Fibroblast of lung (primary cell): ENCODE measurements around the gene RBM23. TPM values are rescaled to one million over a fixed set of nuclear protein-coding genes. Genes with fewer than 3 reads are reported as not detected.

ENCODE experiments used
- DNase-seq, 2 donors: peaks; one replicate each; pipeline versions ENCODE4 v3.0.0 to v3.0.0-alpha.2; 2010; ENCODE audit warnings: low read depth in 2 of 2
- H2AFZ ChIP-seq: 2 replicates; pipeline ENCODE4 v1.5.1; 2012; ENCODE audit warnings: low read length, control low read depth, inconsistent platforms
- H3K27ac ChIP-seq: 2 replicates; pipeline ENCODE4 v1.5.1; 2011; ENCODE audit warnings: low read length, control low read depth; ENCODE audit not compliant: insufficient read depth
- H3K27me3 ChIP-seq: 2 replicates; pipeline ENCODE4 v1.5.1; 2011; ENCODE audit warnings: mild to moderate bottlenecking, low read length; ENCODE audit not compliant: control insufficient read depth, insufficient read depth
- H3K36me3 ChIP-seq: 2 replicates; pipeline ENCODE4 v1.5.1; 2011; ENCODE audit warnings: low read length; ENCODE audit not compliant: control insufficient read depth, insufficient read depth
- H3K4me1 ChIP-seq: 2 replicates; pipeline ENCODE4 v1.5.1; 2011; ENCODE audit warnings: low read length; ENCODE audit not compliant: control insufficient read depth, insufficient read depth; ENCODE audit errors: extremely low read depth
- H3K4me2 ChIP-seq: 2 replicates; pipeline ENCODE4 v1.5.1; 2011; ENCODE audit warnings: low read length, control low read depth; ENCODE audit not compliant: insufficient read depth; ENCODE audit errors: extremely low read depth
- H3K4me3 ChIP-seq, 4 experiments: fragments of 200-600 bp in 1 of 4; sonication (generic) in 1 of 4; replicated peaks in 1 of 4; 2 replicates each; pipeline ENCODE4 v1.5.1; 2011 to 2016; ENCODE audit warnings: low read length in 4 of 4, low read depth in 3 of 4, mild to moderate bottlenecking in 3 of 4, control low read depth in 2 of 4, inconsistent platforms in 1 of 4, mixed read lengths in 1 of 4; ENCODE audit not compliant: insufficient read depth in 1 of 4; ENCODE audit errors: control extremely low read depth in 1 of 4
- H3K79me2 ChIP-seq: 2 replicates; pipeline ENCODE4 v1.5.1; 2012; ENCODE audit warnings: mild to moderate bottlenecking, low read length, inconsistent platforms; ENCODE audit not compliant: control insufficient read depth, insufficient read depth
- H3K9ac ChIP-seq: 2 replicates; pipeline ENCODE4 v1.5.1; 2011; ENCODE audit warnings: mild to moderate bottlenecking, low read length, control low read depth; ENCODE audit not compliant: insufficient read depth
- H3K9me3 ChIP-seq: 2 replicates; pipeline ENCODE4 v1.5.1; 2012; ENCODE audit warnings: low read depth, low read length; ENCODE audit not compliant: control insufficient read depth, insufficient read depth
- H4K20me1 ChIP-seq: 2 replicates; pipeline ENCODE4 v1.5.1; 2011; ENCODE audit warnings: low read length; ENCODE audit not compliant: control insufficient read depth, insufficient read depth; ENCODE audit errors: extremely low read depth
- EZH2 ChIP-seq: IDR thresholded peaks from 2 replicates; pipeline ENCODE4 v1.5.1; 2012; ENCODE audit warnings: low read length, control low read depth, mild to moderate bottlenecking; ENCODE audit errors: missing control alignments
- polyA plus RNA-seq, 2 donors: library from polyadenylated mRNA; depleted of rRNA in 1 of 2; stranded (reverse) in 1 of 2; unstranded in 1 of 2; fragments of >200 nt; gene quantifications; 2 replicates each; pipeline ENCODE4 v1.2.1, GENCODE V29; 2011 to 2012; ENCODE audit warnings: missing spikeins in 1 of 2
- total RNA-seq: library from RNA; depleted of rRNA; stranded (reverse); fragments of >200 nt; gene quantifications from 2 replicates; pipeline ENCODE4 v1.2.1, GENCODE V29; 2014
- TF ChIP-seq, protein P1 (sequence below), 2 donors: IDR thresholded peaks in 1 of 2; conservative IDR thresholded peaks in 1 of 2; 1 replicate in 1 of 2; 2 replicates in 1 of 2; pipeline ENCODE4 v1.5.1; 2011 to 2012; ENCODE audit warnings: low read length in 2 of 2, control low read depth in 1 of 2, inconsistent platforms in 1 of 2, low read depth in 1 of 2, mild to moderate bottlenecking in 1 of 2

The RBM23 gene
- total and polyA plus RNA-seq, 2 donors (not counting 1 experiment from before 2014, with no cell fraction given) = 51.0 to 85.3 TPM

DNA sequence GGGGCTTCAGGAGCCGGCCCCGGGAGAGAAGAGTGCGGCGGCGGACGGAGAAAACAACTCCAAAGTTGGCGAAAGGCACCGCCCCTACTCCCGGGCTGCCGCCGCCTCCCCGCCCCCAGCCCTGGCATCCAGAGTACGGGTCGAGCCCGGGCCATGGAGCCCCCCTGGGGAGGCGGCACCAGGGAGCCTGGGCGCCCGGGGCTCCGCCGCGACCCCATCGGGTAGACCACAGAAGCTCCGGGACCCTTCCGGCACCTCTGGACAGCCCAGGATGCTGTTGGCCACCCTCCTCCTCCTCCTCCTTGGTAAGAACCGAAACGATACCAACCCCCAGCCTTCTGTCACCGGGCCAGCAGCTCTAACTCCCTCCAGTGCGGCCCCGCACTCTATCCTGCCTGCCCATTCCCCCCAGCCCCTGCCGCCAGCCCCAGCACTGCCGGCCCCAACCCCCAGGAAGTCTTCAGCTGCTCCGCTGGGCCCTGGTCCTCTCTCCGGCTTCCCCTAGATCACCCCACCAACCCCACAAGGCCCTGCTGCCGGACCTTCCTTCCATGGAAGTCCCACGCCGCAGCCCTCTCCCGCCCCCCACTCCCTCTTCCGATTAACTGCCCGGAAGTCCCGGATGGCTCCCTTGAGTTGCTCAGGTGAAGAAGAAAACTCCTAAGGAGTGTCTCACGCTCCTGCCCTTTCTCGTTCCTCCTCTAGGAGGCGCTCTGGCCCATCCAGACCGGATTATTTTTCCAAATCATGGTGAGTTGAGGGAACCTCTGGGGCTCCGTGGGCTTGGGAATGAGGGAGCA is 46.7 kb downstream of the RBM23 start:
- TF ChIP-seq, protein P1, sequence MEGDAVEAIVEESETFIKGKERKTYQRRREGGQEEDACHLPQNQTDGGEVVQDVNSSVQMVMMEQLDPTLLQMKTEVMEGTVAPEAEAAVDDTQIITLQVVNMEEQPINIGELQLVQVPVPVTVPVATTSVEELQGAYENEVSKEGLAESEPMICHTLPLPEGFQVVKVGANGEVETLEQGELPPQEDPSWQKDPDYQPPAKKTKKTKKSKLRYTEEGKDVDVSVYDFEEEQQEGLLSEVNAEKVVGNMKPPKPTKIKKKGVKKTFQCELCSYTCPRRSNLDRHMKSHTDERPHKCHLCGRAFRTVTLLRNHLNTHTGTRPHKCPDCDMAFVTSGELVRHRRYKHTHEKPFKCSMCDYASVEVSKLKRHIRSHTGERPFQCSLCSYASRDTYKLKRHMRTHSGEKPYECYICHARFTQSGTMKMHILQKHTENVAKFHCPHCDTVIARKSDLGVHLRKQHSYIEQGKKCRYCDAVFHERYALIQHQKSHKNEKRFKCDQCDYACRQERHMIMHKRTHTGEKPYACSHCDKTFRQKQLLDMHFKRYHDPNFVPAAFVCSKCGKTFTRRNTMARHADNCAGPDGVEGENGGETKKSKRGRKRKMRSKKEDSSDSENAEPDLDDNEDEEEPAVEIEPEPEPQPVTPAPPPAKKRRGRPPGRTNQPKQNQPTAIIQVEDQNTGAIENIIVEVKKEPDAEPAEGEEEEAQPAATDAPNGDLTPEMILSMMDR (conservative IDR thresholded peaks at IDR 0.05 in 1 of 2, IDR thresholded peaks at IDR 0.05 in 1 of 2; ENCODE audit: low read depth in 1 of 2, low read length in 2 of 2) = peak; percentile 91 to 96
- no peak for TF ChIP-seq EZH2
- peaks cover 28% of the 10 kb centered on the region for H3K36me3 ChIP-seq
- no peaks in the 10 kb centered on the region for H4K20me1 ChIP-seq
- H3K4me3 ChIP-seq = peak overlapping the region; percentile 80 to 96 (median 88)
- H2AFZ ChIP-seq = peak overlapping the region; percentile 1
- H3K4me1 ChIP-seq = peaks cover 4% of the 10 kb centered on the region
- H3K4me2 ChIP-seq = peak overlapping the region; percentile 97
- DNase-seq = peak; percentile 82 to 86
- peaks cover 18% of the 10 kb centered on the region for H3K79me2 ChIP-seq
- H3K9me3 ChIP-seq = no peaks in the 10 kb centered on the region
- no peaks in the 10 kb centered on the region for H3K27me3 ChIP-seq
- peak overlapping the region; percentile 93 for H3K27ac ChIP-seq
- peak overlapping the region; percentile 95 for H3K9ac ChIP-seq

DNA sequence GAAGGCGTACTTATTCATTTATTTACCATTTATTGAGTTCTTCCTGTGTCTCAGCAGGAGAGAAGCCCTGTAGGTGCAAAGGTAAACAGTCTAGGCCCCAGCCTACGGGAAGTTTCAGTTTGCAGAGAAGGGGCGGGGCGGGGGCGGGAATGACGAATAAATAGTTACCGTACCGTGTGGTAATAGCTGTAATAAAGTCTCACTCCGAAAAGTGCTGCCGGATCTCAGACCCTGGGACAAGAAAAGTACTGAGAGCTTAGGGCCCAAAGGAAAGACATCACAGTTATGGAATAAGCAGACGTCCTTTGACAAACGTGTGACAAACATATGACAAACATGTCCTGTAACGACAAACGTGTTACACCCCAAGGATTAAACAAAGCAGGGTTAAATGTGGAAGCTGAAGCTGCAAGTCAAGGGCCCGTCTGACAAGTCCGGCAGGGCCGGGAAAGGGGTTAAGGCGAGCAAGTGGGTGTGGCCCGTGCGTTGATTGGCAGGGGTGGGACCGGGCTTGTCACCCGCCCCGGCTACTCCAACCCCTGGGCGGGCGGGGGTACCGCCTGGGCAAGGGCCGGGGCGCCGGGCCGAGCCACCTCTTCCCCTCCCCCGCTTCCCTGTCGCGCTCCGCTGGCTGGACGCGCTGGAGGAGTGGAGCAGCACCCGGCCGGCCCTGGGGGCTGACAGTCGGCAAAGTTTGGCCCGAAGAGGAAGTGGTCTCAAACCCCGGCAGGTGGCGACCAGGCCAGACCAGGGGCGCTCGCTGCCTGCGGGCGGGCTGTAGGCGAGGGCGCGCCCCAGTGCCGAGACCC is 47.5 kb downstream of the RBM23 start, which contains the start of gene LRP10:
Gene LRP10 (plus strand): TSS at position 517 of the 809 bp plus-strand sequence. CDS start 564 bp downstream, outside the sequence.
- DNase-seq = peak; percentile 84 to 88
- Histone ChIP-seq H3K36me3 (peaks cover 20% of the 10 kb centered on the region), H3K79me2 (peaks cover 18% of the 10 kb centered on the region), H3K27me3 (no peaks in the 10 kb centered on the region), H3K4me1 (peaks cover 4% of the 10 kb centered on the region), H3K27ac (peak within 1 kb of the TSS; percentile 93), H3K9me3 (no peaks in the 10 kb centered on the region), H3K4me2 (peak within 1 kb of the TSS; percentile 98), H4K20me1 (no peaks in the 10 kb centered on the region), H3K4me3 (peak within 1 kb of the TSS; percentile 80 to 96 (median 88)), H2AFZ (peak within 1 kb of the TSS; percentile 89), H3K9ac (peak within 1 kb of the TSS; percentile 95)
- no peak for TF ChIP-seq EZH2
- TF ChIP-seq, protein P1 (conservative IDR thresholded peaks at IDR 0.05 in 1 of 2, IDR thresholded peaks at IDR 0.05 in 1 of 2; ENCODE audit: low read depth in 1 of 2, low read length in 2 of 2) = no peak

DNA sequence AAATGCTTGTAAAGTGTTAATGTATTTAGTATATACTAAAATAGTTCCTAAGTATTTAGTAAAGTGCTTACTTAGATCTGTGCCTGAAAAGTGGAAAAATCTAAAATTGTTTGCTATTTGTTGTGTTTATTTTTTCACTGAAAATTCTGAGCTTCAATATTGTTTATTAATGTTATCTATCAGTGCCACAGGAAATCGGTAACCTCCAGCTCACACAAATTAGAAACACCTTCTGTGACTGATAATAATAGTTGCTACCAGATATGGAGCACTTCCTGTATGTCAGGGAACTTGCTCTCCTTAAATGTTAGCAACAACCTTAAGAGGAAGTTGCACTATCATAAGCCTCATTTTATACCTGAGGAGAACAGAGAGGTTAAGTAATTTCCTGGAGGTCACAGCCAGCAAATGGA is 48.1 kb downstream of the RBM23 start:
- Histone ChIP-seq H3K27me3 (no peaks in the 10 kb centered on the region), H3K9me3 (no peaks in the 10 kb centered on the region), H3K27ac (peak overlapping the region; percentile 93), H3K36me3 (peaks cover 14% of the 10 kb centered on the region), H3K4me2 (peak overlapping the region; percentile 98), H3K4me1 (peaks cover 4% of the 10 kb centered on the region), H3K9ac (no peak overlapping the region), H4K20me1 (no peaks in the 10 kb centered on the region), H3K4me3 (peak overlapping the region; percentile 80 to 96 (median 88)), H2AFZ (peak overlapping the region; percentile 81), H3K79me2 (peaks cover 18% of the 10 kb centered on the region)
- no peak for DNase-seq
- TF ChIP-seq EZH2 = no peak
- TF ChIP-seq, protein P1 (conservative IDR thresholded peaks at IDR 0.05 in 1 of 2, IDR thresholded peaks at IDR 0.05 in 1 of 2; ENCODE audit: low read depth in 1 of 2, low read length in 2 of 2) = no peak
